GM18861 (cell line): ENCODE data around the gene TXNRD3.
"Not testable (repeated sequence)": the region's sequence is repeated elsewhere in the genome, so short reads cannot be mapped to it uniquely, and the experiment has no call there.

Experiments
- ATAC-seq: cut with Tn5 transposase; IDR thresholded peaks from one replicate; pipeline ENCODE4 v1.9.1; 2021; ENCODE audit not compliant: unreplicated experiment

TXNRD3 gene

GRCh38 chr3:126655887-126656286 lies 963 bp upstream of the TXNRD3 start:
- ATAC-seq = no peak

DNA sequence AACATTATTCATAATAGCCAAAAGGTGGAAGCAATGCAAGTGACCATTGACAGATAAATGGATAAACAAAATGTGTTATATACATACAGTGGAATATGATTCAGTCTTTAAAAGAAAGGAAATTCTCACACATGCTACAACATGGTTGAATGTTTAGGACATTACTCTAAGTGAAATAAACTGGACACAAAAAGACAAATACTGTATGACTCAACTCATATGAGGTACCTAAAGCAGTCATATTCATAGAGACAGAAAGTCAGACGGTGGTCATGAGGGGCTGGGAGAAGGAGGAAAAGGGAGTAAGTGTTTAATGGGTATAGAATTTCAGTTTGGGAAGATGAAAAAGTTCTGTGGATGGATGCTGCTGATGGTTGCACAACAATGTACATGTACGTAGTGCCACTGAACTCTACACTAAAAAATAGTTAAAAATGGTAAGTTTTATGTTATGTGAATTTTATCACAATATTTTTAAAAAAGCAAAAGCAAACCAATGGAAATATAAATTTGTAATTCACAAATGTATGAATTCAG lies 5.3 kb downstream of the TXNRD3 start:
- no peak for ATAC-seq

- no peak for ATAC-seq
Observed at GRCh38 chr3:126646674-126647073, 8.2 kb downstream of the TXNRD3 start.

DNA sequence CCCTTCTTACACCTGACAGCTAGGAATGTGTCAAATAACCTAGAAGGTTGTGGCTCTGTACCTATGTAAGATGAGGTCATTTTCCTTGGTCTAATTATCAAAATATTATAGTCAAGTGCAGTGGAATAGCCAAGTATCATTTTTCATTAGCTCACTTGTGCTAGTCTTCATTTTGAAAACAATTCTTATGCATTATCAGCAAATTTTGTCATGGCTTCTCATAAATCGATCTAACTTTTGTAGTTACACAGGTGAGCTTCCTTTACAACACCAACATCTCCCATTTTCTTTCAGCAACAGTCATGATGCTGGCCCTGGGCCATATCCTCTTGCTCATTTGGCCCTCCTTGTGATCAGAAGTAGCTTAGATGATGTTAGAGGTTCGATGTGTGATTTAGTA lies 10.3 kb downstream of the TXNRD3 start:
- no peak for ATAC-seq

DNA sequence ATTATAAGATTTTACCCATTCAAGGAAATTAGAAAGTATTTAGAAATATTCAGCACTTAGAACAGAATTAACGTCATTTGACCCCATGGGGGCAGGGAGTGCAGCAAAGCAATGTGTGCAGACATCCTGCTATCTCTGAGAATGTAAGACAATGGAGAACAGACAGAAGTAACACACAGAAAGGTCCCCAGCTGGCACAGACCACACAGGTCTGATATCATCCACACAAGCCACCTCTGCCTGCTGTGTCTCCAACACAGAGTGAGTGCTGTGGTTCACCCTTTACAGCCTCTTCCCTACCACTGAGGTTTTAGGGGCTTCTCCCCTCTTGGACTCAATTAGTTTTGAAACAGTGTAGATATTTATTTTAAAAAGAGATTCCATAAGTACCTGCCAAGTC lies 16.1 kb downstream of the TXNRD3 start:
- ATAC-seq = no peak

DNA sequence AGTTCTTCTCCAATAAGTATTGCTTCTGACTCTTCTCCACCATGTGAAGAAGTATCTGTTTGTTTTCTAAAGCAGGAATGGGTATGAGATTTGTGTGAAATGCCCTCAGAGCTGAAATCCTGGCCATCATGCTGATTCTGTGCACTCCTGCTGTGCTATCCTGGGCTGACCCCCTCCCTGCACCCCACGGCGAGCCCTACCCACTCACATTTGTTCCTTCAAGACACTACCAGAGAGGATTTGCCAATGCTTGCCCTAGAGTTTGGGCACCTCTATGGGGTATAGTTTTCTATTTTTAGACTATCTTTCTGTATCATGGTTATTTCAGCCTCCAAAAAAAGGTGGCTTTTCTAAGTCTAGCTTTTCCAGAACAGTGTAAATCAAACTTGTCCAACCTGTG lies 18.5 kb downstream of the TXNRD3 start:
- ATAC-seq = no peak

- no peak for ATAC-seq
Observed at GRCh38 chr3:126634803-126635202, 20.1 kb downstream of the TXNRD3 start.

DNA sequence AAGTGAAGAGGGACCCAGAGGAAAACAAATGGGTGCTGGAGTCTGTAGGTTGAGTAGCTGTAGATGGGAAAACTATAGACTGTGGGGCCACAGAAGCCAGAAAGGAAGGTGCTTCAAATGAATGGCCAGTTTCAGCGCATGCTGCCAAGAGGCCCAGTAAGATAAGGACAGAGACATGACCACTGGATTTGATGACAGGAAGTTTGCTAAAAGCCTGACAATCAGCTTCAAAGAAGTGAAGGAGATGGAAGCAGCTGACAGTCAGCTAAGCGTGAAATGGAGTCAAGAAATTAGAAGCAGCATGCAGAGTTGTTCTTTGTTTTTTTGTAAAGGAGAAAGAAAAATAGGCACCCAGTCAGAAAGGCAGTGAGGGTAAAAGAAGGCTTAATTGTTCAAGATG lies 24.9 kb downstream of the TXNRD3 start:
- no peak for ATAC-seq

- ATAC-seq = not testable (repeated sequence)
Observed at GRCh38 chr3:126625735-126626134, 29.2 kb downstream of the TXNRD3 start.

GRCh38 chr3:126622694-126623093 lies 32.2 kb downstream of the TXNRD3 start:
- no peak for ATAC-seq

- ATAC-seq = no peak
Observed at GRCh38 chr3:126621627-126622345, 33.1 kb downstream of the TXNRD3 start.

DNA sequence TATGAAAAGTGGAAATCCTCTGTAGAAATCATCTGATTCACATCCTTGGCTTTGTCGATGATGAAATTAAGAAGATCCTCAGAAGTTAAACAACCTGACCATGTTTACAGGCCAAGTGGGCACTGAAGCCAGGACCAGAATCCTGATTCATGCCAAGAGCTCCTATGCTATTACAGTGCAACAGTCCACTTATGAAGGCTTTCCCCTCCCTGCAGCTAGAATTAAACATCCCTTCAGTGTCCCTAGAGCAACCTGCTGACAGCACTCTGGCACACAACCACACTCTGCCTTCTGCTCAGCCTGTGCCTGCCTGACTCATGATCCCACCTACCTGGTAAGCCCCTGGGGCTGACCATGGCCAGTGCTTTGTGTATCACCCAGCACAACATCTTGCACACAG lies 33.8 kb downstream of the TXNRD3 start:
- ATAC-seq = no peak

- no peak for ATAC-seq
Observed at GRCh38 chr3:126620738-126621137, 34.2 kb downstream of the TXNRD3 start.

DNA sequence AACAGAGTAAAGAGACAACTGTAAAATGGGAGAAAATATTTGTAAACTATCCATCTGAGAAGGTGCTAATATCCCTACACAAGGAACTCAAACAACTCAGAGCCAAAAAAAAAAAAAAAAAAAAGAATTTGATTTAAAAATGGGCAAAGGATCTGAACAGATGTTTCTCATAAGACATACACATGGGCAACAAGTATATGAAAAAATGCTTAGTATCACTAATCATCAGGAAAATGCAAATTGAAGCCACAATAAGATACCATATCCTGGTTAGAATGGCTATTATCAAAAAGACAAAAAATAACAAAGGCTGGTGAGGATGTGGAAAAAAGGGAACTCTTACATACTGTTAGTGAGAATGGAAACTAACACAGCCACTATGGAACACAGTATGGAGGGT lies 36.2 kb downstream of the TXNRD3 start:
- ATAC-seq = no peak

- ATAC-seq = no peak
Observed at GRCh38 chr3:126618021-126618420, 36.9 kb downstream of the TXNRD3 start.

DNA sequence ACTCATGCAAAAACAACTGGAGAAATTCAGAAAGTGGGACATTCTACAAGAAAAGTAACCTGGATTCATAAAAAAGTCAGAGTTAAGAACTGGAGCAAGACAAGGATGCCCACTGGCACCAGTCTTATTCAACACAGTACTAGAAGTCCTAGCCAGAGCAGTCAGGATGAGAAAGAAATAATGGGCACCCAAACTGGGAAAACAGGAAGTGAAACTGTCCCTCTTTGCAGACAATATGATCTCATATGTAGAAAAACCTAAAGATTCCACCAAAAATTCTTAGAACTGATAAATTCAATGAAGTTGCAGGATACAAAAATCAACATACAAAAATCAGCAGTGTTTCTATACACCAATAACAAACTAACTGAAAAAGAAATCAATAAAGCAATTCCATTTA lies 37.4 kb downstream of the TXNRD3 start:
- ATAC-seq = no peak

DNA sequence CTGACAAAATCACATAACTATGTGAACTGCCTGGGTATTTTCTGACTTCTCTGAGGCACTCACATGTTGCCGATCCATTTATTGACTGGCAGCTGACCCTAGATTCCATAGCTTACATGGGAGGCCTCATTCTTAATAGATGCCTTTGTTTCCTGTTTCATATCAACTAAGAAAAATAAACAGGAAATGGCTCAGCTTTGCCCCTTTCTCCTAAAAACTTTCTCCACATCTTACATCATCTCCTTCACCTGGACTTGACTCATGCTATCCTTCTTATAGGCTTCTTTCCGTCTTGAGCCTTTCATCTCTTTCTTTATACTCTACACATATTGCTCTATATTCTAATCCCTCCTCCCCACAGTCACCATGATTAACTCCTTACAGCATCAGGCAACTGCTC lies 38.0 kb downstream of the TXNRD3 start:
- ATAC-seq = no peak

- ATAC-seq = no peak
Observed at GRCh38 chr3:126613479-126614188, 41.3 kb downstream of the TXNRD3 start.

DNA sequence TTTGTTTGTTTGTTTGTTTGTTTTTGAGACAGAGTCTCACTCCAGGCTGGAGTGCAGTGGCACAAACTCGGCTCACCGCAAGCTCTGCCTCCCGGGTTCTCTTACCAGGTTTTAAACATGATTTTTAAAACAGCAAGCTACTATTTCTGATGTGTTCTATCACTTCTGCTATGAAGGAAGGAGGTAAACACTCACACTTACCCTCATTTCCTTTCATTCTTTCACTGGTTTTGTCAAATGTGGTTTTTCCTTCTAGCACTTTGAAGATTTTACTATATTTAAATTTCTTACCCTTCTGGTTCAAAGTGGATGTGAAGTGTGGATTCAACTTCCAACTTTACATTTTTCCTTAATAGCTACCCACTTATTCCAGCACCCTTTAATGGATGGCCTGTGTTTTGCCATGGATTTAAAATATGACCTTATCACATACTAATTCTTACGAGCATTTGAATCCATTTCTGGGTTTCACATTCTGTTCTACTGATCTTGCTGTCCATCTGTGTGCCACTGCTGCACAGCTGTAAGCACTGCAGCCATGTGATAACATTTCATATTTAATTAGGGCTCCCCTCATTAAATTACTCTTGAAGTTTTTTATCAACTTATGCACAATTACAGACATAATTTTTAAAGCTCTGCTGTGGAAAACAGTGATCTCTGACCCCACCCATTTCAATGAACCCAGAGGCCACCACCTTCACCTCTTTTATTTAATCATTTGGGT lies 42.3 kb downstream of the TXNRD3 start:
- ATAC-seq = no peak

DNA sequence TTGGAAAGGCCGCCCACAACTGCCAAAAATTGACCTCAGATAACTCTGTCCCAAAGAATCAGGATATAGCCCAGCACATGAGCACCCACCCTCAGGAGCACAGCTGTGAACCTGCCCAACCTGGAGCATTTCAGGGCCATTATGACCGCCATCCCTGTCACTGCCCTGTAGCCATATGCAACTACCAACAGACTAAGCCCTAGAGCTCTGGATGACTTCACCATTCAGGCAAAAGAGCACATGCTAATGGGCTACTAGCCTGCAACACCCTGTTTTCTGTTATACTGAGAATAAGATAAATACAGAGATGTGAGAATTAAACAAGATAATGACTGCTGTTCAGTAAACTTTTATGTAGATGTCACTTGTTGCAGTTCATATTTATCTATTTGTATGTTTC lies 45.0 kb downstream of the TXNRD3 start:
- no peak for ATAC-seq

DNA sequence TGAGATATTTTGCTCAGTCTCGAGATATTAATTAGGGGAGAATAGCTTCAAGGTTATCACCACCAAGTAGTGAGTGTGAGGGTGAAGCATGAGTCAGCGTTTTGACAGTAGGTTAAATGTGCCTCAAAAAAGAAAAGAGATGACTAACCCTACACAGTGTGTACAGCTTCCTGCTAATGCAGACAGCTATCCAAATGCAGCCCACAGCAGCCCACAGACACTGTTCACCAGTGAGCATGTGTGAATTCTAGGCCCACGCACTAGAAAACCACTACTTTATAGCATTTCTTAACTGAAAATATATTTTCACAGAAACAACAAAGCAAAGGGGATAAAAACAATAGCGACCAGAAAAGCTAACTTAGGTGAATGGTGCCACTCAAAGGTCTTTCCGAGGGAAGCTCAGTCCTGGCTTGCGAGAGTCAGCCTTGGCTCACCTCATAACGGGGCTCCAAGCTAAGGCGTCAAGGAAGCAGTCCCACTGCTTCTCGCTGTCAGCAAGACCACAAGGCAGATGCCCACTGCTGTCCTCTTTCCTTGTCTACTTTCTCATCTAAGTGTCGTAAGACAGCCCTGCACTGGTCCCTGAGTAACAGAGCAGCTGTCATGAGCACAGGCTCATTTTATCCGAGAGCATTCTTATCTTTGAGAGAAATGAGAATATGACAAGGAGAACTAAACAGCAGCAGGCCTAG lies 47.6 kb downstream of the TXNRD3 start:
- ATAC-seq = no peak
